ENCODE data around the gene CTNNB1.

CTNNB1 gene

DNA sequence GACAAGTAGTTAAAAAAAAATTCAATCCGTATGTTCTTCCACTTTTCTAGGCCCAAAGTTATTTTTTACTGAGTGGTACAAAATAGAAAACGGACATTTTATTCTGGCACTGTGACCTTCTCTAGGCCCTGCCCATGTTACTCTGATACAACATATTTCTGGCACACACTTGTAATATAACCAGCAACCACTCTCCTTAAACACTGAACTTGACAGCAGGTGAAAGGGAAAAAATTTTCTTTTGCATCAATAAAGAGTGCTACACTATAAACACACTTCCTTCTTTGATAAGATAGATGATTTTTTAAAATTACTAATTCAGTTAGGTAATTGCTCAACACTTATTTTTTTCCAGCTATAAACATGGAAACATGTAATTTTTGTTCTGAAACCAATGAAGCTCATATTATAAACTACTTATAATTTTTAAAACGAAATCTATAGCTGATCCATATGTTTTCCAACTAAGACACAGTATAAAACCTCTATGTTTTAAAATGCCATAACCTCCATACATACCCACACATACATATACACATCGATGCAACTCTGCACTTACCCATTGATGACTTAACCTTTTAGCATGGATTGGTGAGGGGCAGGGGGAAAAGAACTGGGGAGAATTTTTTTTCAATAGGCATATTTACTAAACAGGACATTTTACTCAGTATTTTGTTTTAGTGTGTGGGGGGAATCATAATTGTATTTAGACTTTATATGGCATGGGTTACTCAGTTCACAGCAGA, 5.3 kb upstream of the CTNNB1 start:
- no peak for DNase-seq

GRCh38 chr3:41194701-41195100, 4.6 kb upstream of the CTNNB1 start:
- DNase-seq, result no peak

DNA sequence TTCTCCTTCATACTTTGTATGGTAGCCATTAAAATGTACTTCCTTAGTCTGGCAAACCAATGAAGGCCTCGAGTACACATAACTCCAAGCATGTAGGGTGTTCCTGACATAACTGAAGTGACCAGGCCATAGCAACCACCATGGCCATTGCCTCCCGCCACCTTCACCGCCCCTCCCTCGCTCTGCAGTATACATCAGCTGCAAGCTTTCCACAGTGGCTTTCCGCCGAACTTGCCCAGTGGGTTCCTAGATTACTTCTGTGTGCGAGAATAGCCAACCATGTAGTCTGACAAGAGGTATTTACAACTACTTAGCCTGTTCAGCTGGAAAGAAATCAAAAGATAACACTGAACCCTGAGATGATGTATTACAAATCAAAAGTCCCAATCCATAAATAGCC, 3.4 kb upstream of the CTNNB1 start:
- DNase-seq, result no peak

- DNase-seq, result no peak
Measured at GRCh38 chr3:41196499-41197410, 2.5 kb upstream of the CTNNB1 start.

- DNase-seq, result no peak
Measured at GRCh38 chr3:41198046-41198445, 1.3 kb upstream of the CTNNB1 start.

DNA sequence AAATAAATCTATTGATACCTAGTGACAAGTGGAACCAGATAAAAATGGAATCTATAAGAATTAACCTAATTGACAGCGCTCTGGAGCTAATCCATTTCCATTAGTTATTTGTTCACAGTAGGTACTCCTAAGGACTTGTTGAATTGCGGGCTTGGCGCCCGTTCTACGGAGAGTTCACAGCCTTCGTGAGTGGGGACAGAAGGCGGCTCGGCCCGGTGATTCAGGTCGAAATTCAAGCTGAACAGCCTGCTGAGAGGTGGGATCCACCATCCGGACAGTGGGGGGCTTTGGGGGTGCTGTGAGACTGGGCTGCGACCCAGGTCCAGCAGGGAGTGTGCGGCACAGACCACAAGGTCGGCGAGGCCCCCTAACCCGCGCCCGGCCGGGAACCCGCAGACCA, 779 bp upstream of the CTNNB1 start:
- no peak for DNase-seq

- no peak for DNase-seq
Measured at GRCh38 chr3:41199866-41200668, 762 bp downstream of the CTNNB1 start.

- DNase-seq, result no peak
Measured at GRCh38 chr3:41200669-41201021, 1.3 kb downstream of the CTNNB1 start.

GRCh38 chr3:41202075-41202833, 2.9 kb downstream of the CTNNB1 start:
- no peak for DNase-seq

- DNase-seq, result no peak
Measured at GRCh38 chr3:41202834-41203345, 3.6 kb downstream of the CTNNB1 start.

- DNase-seq, result no peak
Measured at GRCh38 chr3:41204369-41204768, 5.1 kb downstream of the CTNNB1 start.

GRCh38 chr3:41205591-41205990, 6.3 kb downstream of the CTNNB1 start:
- no peak for DNase-seq

- no peak for DNase-seq
Measured at GRCh38 chr3:41207355-41207754, 8.1 kb downstream of the CTNNB1 start.

GRCh38 chr3:41208507-41209220, 9.4 kb downstream of the CTNNB1 start:
- no peak for DNase-seq

DNA sequence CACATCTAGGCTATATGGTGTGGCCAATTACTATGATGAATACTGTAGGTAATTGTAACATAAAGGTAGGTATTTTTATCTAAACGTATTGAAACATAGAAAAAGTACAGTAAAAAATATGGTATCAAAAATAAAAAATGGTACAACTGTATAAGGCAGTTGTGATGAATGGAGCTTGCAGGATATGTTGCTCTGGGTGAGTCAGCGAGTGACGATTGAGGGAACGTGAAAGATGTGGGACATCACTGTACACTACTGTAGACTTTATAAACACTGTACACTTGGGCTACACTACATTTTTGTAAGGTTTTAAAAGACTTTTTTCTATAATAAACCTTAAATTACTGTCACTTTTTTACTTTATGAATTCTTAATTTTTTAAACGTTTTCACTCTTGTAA, 10.3 kb downstream of the CTNNB1 start:
- no peak for DNase-seq

- no peak for DNase-seq
Measured at GRCh38 chr3:41210966-41211365, 11.7 kb downstream of the CTNNB1 start.

GRCh38 chr3:41212088-41212487, 12.8 kb downstream of the CTNNB1 start:
- no peak for DNase-seq

- DNase-seq, result no peak
Measured at GRCh38 chr3:41213588-41213987, 14.3 kb downstream of the CTNNB1 start.

DNA sequence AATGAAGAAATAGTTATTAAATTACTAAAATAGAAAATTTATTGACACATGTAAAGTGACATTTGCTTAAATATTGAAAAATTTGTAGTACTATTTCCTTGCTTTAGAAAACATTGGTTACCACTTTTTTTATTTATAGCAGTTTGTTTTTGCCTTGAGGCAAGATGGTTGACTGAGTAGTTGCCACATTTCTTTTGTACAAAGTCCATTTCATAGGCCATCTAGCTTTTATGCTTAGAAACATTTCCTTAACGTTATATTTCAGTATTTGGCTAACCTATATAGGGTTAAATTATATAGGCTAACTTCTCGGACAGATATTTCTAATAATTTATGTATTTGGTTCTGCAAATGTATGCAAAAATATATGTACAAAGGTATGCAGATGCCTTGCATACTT, 17.1 kb downstream of the CTNNB1 start:
- no peak for DNase-seq

DNA sequence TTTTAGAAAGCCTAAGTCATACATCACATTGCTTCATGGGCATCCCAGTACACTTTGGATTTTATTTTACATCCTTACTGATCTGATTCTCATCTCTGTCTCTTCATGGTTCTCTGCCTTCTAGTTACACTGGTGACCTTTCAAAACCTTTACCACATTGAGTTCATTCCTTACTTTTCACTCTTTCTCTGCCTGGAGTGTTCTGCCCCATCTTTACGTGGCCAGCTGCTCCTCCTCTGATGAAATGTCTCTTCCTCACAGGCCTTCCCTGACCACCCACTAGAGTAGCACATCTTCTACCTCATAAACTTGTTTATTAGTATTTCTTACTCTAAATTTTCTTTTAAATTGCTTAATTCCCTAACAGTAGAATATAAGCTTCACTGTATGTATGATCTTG, 17.7 kb downstream of the CTNNB1 start:
- no peak for DNase-seq

GRCh38 chr3:41219424-41219823, 20.1 kb downstream of the CTNNB1 start:
- no peak for DNase-seq

Measured in stimulated activated CD4-positive, alpha-beta T cell treated with anti-CD3 and anti-CD28 coated beads, Interleukin-2, amount 100 ng/mL, for 48 hours (primary cell).